Measurements from ENCODE around the gene WFS1. TPM values are rescaled to one million over a fixed set of nuclear protein-coding genes. Genes with fewer than 3 reads are reported as not detected.

WFS1 gene
- total RNA-seq, 1 experiment from 2014 or later, result 21.5 TPM

GRCh38 chr4:6351246-6352000 is 81.8 kb downstream of the WFS1 start:
- Histone ChIP-seq H3K27me3 (ENCODE audit: insufficient read depth, low read length) (no peaks in the 10 kb centered on the region), H3K27ac (ENCODE audit: low read depth, low read length) (no peak overlapping the region), H2AFZ (ENCODE audit: low read depth, low read length, poor library complexity, severe bottlenecking) (no peak overlapping the region), H3K4me1 (ENCODE audit: control insufficient read depth in 1 of 2, insufficient read depth in 2 of 2, low read length in 2 of 2) (no peaks in the 10 kb centered on the region), H4K20me1 (ENCODE audit: insufficient read depth) (no peaks in the 10 kb centered on the region), H3K4me3 (replicated peaks in 1 of 2; ENCODE audit: low read depth in 1 of 2, low read length in 2 of 2) (no peak overlapping the region), H3K9me2 (ENCODE audit: insufficient read depth) (no peaks in the 10 kb centered on the region), H3K4me2 (ENCODE audit: low read length) (no peak overlapping the region), H3K36me3 (ENCODE audit: control insufficient read depth in 1 of 2, insufficient read depth in 2 of 2, low read length in 2 of 2) (no peaks in the 10 kb centered on the region), H3K9ac (ENCODE audit: low read length) (no peak overlapping the region), H3K79me2 (ENCODE audit: insufficient read depth, low read length) (no peaks in the 10 kb centered on the region), H3K9me3 (ENCODE audit: control insufficient read depth in 1 of 2, insufficient read depth in 1 of 2, low read depth in 1 of 2, low read length in 2 of 2) (no peaks in the 10 kb centered on the region)
- DNase-seq (ENCODE audit: low read depth, low spot score), result no peak
- TF ChIP-seq SIN3A (IDR thresholded peaks at IDR 0.05; ENCODE audit: low read depth) (no peak), YY1 (IDR thresholded peaks at IDR 0.05; ENCODE audit: extremely low read depth, insufficient replicate concordance, low read depth, low read length) (no peak), SP1 (IDR thresholded peaks at IDR 0.05; ENCODE audit: low read depth) (no peak), ZBTB33 (IDR thresholded peaks at IDR 0.05; ENCODE audit: extremely low read depth, insufficient replicate concordance, low read length) (no peak), TCF7L2 (IDR thresholded peaks at IDR 0.05; ENCODE audit: borderline replicate concordance, extremely low read depth, insufficient read depth, insufficient read length) (no peak), JUND (IDR thresholded peaks at IDR 0.05) (no peak), MAX (IDR thresholded peaks at IDR 0.05) (no peak), FOSL1 (IDR thresholded peaks at IDR 0.05; ENCODE audit: low read depth) (no peak), RAD21 (IDR thresholded peaks at IDR 0.05; ENCODE audit: low read depth) (no peak), CEBPB (IDR thresholded peaks at IDR 0.05; ENCODE audit: low read depth) (no peak), ELF1 (IDR thresholded peaks at IDR 0.05; ENCODE audit: borderline replicate concordance, low read depth) (no peak), POLR2A (IDR thresholded peaks at IDR 0.05; ENCODE audit: borderline replicate concordance, extremely low read depth, insufficient read depth, insufficient read length) (no peak), ZNF274 (IDR thresholded peaks at IDR 0.05; ENCODE audit: low read depth, low read length) (no peak), EZH2 (IDR thresholded peaks at IDR 0.05) (no peak), ATF3 (IDR thresholded peaks at IDR 0.05) (no peak), POLR2AphosphoS5 (IDR thresholded peaks at IDR 0.05; ENCODE audit: low read depth, low read length) (no peak), EGR1 (IDR thresholded peaks at IDR 0.05; ENCODE audit: low read depth) (no peak), REST (IDR thresholded peaks at IDR 0.05; ENCODE audit: low read depth) (no peak), ZFX (IDR thresholded peaks at IDR 0.05) (no peak), SRF (IDR thresholded peaks at IDR 0.05; ENCODE audit: low read depth) (no peak)
- RAD21 ChIA-PET (ENCODE audit: low non-redundant PET in 1 of 2, low total read pairs in 2 of 2, uncharacterized antibody in 2 of 2, unreplicated experiment in 2 of 2), result no interaction called here
- POLR2A ChIA-PET, result no interaction called here
- CTCF ChIA-PET, result interaction anchor here (1.6 kb wide), 1 partner anchor 21 kb away, joined by 4 read pairs; no protein-coding TSS in a partner anchor
- BruUV-seq (replicated peaks), result no TSS peak
- ATAC-seq, result no peak
- intact Hi-C loops (cut with micrococcal nuclease), result no loop called here

Measured in HCT116 (cell line).